Stimulated activated CD4-positive, alpha-beta T cell treated with anti-CD3 and anti-CD28 coated beads, Interleukin-1b, Interleukin-23, amount 100 ng/mL, for 24 hours (primary cell): ENCODE data around the gene RNU6-1.

Experiments used
- DNase-seq, 4 experiments: peaks; one replicate each; pipeline ENCODE4 v3.0.0-alpha.2; 2020; ENCODE audit warnings: low read depth in 4 of 4, low spot score in 1 of 4

Gene RNU6-1

DNA sequence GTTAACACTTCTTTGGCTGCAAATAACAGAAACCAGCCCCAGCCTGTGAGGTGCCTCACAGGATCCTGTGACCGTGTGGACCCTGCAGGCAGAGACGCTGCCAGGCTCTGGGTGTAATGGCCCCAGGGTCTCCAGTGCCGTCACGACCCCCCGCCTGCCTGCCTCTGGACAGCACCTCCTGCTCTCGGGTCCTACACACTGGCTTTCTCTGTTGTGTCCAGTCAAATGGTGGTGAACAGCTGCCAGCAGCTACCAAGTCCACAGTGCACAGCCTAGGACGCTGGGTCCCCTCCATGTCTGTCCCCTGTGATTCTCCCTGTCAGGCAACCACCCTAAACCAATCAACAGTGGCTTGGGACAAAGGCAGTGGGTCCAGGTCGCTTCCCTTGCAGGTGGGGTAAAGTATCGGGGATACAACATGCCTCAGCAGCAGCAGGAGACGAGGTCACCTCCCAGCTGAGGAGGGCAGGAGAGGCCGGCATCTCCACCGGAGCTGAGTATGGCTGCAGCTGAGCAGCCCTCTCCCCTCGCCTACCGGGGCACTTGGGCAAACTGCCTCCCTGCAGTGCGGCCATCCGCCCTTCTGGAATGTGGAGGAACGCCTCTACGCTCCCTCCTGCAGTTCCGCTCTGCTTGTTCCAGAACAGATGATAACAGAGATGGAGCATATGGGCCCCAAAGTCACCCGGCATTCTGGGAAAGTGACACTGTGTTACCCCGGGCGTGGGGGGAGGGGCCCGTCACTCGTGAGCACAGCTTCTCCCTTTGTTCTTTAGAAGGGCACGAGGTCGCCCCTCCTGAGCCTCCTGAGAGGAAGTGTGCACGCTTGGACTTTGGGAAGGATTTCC, 35.6 kb downstream of the RNU6-1 start:
- DNase-seq = no peak

DNA sequence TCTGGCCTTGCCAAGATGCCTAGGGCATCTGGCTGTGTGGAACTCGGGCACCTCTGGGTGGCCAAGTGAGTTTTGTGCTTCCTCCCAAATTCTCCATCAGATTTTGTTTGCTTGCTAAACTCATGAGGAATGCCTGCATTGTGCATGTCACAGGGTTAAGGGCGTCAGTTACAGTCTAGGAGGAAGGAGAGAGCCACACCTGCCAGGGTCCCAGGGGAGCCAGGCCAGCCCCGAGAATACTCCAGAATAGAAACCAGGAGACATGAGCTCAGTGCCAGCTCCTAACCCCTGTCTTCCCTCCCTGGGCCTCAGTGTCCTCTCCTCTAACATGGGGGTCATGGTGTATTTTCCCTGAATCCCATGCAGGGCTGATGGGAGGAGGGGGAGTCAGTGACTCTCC, 36.5 kb downstream of the RNU6-1 start:
- DNase-seq = no peak

DNA sequence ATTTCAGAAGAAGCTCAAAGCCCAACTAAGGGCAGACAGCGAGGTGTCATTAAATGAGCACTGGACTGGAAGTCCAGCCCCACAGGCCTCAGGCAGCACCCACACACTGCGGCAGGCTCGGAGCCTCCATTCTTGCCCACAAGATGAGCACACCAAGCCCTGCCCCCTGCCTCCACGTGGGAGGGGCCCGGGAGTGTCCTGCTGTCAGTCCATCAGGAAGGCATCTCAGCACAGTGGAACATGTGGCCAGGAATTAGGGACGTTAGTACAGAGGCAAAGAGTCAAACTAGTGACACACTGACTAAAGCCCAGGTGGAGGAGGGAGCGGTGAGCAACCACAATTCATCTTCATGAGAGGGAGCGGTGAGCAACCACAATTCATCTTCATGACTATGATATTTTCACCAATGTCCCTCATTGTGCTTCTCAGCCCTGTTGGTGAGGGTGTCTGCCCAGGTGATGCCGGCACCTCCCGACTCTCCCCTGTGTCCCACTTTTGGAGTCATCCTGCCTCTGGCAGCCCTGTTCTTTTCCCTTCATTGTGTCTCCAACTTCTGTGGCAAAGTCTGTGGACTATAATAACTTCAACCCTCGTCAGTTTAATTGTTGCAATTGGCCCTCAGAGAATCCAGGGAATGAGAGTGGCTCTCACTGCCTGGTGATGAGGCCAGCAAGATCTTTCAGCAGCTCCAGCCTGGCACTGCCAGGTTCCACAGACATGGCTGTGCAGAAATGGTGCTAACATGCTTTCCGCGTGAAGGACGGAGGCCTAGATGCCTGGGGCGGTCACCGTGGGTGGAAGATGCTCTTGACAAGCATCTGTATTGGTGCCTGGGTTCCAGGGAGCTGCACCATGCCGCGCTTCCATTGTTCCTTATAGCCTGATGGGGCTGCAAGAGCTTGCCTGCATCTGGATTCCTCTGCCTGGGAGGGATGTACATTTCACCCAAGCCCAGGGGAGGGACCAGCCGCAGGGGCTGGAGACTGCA, 37.6 kb downstream of the RNU6-1 start:
- no peak for DNase-seq

DNA sequence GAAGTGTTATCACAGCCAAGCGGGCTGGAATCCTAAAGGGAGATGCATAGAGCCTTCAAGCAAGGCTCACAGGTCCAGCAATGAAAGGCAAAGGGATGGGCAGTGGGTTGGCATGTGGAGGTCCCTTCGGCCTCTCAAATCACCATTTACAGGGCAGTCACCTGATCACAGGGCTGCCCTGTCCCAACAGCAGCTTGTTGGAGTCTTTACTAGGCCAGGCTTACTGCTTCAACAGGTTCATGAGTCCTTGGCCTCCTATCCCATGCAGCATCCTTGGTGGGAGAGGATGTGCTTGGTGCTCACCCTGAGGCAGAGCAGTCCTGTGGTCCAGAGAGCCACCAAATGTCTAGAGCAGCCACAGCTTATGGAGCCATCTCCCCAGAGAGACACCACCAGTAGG, 38.7 kb downstream of the RNU6-1 start:
- DNase-seq = no peak

DNA sequence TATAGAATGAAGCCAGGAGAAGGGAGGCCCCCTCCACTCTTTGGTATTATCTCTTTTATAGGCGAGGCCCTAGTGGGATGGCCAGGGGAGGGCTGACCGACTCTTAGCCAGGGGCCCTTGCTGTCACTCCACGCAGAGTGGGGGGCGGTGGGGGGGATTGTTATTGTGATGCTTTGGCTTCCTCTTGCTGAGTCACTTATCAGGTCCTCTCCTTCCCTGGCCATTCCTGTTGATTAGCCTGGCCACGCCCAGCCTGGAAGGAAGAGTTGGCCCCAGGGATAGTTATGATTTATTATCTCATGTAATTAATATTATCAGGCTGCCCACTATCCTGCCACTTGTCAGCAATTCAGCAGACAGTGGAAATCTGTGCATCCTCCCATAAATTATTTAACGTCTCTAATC, 40.0 kb downstream of the RNU6-1 start:
- no peak for DNase-seq

DNA sequence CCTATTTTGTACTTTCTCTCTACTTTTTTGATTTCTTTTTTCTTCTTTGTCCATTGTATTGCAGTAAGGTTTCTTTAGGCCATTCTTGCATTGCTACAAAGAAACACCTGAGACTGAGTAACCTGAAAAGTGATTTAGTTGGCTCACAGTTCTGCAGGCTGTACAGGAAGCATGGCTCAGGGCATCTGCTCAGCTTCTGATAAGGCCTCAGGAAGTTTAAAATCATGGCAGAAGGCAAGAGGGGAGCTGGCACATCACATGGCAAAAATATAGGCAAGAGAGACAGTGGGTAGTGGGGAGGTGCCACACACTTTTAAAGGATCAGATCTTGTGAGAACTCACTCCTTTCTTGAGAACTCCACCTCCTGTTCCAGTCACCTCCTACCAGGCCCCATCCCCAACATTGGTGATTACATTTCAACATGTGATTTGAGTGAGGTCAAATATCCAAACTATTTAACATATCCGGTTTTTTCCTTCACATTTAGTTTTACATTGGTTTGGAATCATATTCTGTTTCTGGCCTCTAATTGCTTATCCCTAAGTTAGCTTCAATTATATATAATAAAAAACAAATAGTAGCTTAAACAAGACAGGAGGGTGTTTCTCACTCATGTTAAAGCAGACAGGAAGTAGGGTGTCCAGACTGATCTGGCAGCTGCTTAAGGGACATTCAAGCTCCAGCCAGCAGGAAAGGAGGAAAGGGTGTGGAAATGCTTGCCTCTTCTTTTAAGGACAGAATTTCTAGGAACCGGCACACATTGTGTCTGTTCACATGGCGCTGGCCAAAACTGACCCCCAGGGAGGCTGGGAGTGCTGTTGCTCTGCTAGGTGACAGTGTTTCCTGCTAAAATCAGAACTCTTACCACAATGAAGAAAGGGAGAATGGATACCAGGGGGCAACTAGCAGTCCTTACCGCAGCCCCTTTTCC, 43.4 kb downstream of the RNU6-1 start:
- no peak for DNase-seq

DNA sequence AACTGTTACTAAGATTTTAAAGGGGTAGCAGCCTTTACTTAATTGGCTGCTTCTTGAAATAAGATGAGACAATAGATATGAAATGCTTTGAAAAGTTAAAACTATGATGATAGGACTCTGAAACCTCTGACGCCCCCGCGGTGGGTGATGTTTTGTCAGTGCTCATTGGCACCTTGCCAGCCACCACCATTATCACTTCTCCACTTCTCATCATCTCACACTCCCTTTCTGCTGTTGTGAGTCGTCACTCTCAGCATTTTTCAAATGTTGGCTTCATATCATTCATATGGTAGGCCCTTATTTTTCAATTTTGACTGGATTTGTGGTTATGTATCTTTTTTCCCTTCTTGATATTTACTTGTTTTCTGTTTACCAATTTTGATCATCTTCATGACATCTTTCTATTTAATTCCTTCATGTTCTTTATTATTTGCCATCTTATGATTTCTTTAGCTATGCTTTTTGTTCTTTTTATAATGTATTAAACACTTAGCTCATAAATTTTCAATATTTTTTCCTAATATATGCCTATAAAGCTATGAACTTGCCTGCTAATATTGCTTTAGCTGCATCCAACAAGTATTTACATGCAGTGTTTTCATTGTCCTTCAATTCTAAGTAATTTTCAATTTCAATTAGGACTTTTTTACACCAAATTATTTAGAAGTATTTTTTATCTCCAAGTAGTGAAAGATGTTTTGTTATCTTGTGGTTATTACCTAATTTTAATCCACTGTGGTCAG, 44.8 kb downstream of the RNU6-1 start:
- peak in 2 of 4 experiments; percentile 8 to 17 for DNase-seq

DNA sequence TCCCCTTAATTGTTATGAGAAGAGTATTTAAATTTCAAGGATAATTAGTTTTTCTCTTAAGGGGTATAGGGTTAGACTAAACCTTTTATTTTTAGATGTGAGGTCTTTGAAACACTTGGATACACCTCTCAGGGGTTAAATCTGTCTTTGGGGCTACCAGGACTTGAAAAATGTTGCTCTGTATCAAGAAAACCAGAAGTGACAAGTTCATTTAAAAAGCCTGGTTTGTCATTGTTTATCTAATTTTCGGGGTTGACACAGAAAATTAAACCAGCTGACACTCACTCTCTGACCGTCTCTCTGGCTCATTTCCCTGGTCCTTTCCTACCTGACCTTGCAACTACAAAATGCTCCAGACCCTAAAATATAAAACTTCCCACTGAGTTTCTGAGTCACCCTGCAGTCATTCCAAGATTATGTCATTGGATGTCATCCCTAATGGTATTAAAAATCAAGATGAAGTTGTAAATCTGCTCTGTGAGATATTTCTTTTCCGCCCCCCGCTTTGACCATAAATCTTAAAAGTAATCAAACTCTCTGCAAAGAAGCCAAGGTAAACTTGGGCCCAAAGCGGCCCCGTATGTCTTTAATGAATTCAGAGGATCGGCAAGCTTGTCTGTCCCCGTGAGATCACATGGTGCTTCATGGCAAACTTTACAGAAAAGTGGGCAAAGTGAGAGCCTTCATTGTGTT, 47.4 kb downstream of the RNU6-1 start:
- no peak for DNase-seq

DNA sequence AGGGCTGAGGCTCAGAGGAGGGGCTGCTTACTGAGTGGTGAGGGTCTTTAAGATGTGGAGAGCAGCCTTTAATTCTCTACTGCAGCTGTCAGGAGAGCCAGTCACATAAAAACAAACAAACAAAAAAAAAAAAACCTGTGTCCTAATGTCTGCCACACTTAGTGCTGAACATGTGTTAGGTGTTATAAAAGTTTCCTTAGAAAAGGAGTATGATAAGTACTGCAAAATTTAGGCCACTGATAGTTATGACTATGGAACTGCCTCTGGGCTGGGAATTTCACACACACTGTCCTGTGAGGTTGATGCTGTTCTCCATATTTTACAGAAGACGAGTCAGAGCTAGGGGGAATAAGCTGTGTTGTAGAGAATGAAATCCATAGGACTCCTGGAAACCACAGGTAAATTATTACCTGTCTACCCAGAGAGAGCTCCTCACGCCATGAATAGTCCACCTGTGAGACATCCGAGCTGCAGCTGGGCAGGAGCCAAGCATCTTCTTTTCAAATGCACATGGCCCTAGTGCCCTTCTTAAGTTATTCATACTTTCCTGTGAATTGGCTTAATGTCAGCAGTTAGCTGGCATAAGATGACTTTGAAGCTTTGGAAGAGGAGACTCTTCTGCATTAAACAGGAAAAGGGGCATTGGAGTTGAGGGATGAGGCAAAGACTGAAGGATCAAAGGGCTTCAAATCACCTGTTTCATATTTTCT, 49.1 kb downstream of the RNU6-1 start:
- no peak for DNase-seq
